ENCODE data around the gene SENP2. TPM values are rescaled to one million over a fixed set of nuclear protein-coding genes. Genes with fewer than 3 reads are reported as not detected.
"Not testable (repeated sequence)": the region's sequence is repeated elsewhere in the genome, so short reads cannot be mapped to it uniquely, and the experiment has no call there.

Gene SENP2
- total RNA-seq, 4 donors from 2014 or later, result 22.4 to 32.2 (median 26.8) TPM

GRCh38 chr3:185631508-185632206 lies 45.6 kb downstream of the SENP2 start:
- 96% methylated on average over 5 of the region's 7 CpGs for WGBS
- no peaks in the 10 kb centered on the region for H3K9me3 ChIP-seq
- H3K36me3 ChIP-seq, result peaks cover 12 to 40% (median 31%) of the 10 kb centered on the region in 4 donors
- no peak for TF ChIP-seq POLR2A (IDR thresholded peaks at IDR 0.05; ENCODE audit: low read depth)
- TF ChIP-seq, protein P1, sequence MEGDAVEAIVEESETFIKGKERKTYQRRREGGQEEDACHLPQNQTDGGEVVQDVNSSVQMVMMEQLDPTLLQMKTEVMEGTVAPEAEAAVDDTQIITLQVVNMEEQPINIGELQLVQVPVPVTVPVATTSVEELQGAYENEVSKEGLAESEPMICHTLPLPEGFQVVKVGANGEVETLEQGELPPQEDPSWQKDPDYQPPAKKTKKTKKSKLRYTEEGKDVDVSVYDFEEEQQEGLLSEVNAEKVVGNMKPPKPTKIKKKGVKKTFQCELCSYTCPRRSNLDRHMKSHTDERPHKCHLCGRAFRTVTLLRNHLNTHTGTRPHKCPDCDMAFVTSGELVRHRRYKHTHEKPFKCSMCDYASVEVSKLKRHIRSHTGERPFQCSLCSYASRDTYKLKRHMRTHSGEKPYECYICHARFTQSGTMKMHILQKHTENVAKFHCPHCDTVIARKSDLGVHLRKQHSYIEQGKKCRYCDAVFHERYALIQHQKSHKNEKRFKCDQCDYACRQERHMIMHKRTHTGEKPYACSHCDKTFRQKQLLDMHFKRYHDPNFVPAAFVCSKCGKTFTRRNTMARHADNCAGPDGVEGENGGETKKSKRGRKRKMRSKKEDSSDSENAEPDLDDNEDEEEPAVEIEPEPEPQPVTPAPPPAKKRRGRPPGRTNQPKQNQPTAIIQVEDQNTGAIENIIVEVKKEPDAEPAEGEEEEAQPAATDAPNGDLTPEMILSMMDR (IDR thresholded peaks at IDR 0.05), result no peak
- no peak for TF ChIP-seq POLR2AphosphoS5 (IDR thresholded peaks at IDR 0.05)
- TF ChIP-seq EP300 (IDR thresholded peaks at IDR 0.05), result no peak
- no peak overlapping the region for H3K4me3 ChIP-seq
- H3K4me1 ChIP-seq, result peaks cover 10 to 22% (median 13%) of the 10 kb centered on the region in 4 donors
- DNase-seq (ENCODE audit: extremely low spot score), result no peak
- intact Hi-C loops (cut with DNase I), result no loop called here
- H3K27me3 ChIP-seq, result no peaks in the 10 kb centered on the region
- no peak overlapping the region for H3K27ac ChIP-seq (replicated peaks in 1 of 4)

- no peak overlapping the region for H3K27ac ChIP-seq (replicated peaks in 1 of 4)
- DNase-seq (ENCODE audit: extremely low spot score), result no peak
- H3K4me1 ChIP-seq, result peaks cover 10 to 22% (median 13%) of the 10 kb centered on the region in 4 donors
- intact Hi-C loops (cut with DNase I), result no loop called here
- no peaks in the 10 kb centered on the region for H3K27me3 ChIP-seq
- no peaks in the 10 kb centered on the region for H3K9me3 ChIP-seq
- 90% methylated on average over 4 of the region's 4 CpGs for WGBS
- TF ChIP-seq EP300 (IDR thresholded peaks at IDR 0.05) (no peak), POLR2A (IDR thresholded peaks at IDR 0.05; ENCODE audit: low read depth) (no peak), POLR2AphosphoS5 (IDR thresholded peaks at IDR 0.05) (no peak)
- TF ChIP-seq, protein P1 (IDR thresholded peaks at IDR 0.05), result no peak
- peaks cover 0 to 26% (median 17%) of the 10 kb centered on the region in 4 donors for H3K36me3 ChIP-seq
- no peak overlapping the region for H3K4me3 ChIP-seq
Measured at GRCh38 chr3:185632996-185633395, 46.9 kb downstream of the SENP2 start.

DNA sequence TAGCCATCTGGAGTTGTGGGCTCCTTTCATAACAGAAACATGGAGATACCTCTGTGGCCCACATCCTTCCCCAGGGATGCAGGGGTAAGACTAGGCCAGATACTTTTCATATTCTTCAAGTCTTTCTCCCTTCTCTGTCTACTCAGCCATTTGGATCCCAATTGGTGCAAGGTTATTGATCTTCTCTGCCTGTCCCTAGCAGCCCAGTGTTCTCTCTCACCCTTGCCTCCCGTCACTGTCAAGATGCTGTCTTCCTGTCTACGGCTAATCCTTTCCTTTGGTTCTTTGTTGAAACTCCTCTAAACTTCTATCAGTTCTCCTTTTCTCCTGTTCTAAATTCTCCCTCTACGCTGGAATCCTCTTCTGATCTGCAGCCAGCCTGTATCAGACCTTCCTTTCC lies 51.3 kb downstream of the SENP2 start:
- H3K4me3 ChIP-seq, result no peak overlapping the region
- peaks cover 0 to 4% (median 0%) of the 10 kb centered on the region in 4 donors for H3K36me3 ChIP-seq
- H3K9me3 ChIP-seq, result no peaks in the 10 kb centered on the region
- no peaks in the 10 kb centered on the region for H3K4me1 ChIP-seq
- WGBS, result 82% methylated on average over 3 of the region's 3 CpGs
- intact Hi-C loops (cut with DNase I), result no loop called here
- no peaks in the 10 kb centered on the region for H3K27me3 ChIP-seq
- DNase-seq (ENCODE audit: extremely low spot score), result no peak
- no peak overlapping the region for H3K27ac ChIP-seq (replicated peaks in 1 of 4)
- TF ChIP-seq POLR2A (IDR thresholded peaks at IDR 0.05; ENCODE audit: low read depth) (no peak), EP300 (IDR thresholded peaks at IDR 0.05) (no peak), POLR2AphosphoS5 (IDR thresholded peaks at IDR 0.05) (no peak)
- TF ChIP-seq, protein P1 (IDR thresholded peaks at IDR 0.05), result no peak

- H3K27ac ChIP-seq (replicated peaks in 1 of 4); H3K36me3 ChIP-seq; H3K4me1 ChIP-seq; DNase-seq (ENCODE audit: extremely low spot score); H3K27me3 ChIP-seq; H3K9me3 ChIP-seq; intact Hi-C loops (cut with DNase I); H3K4me3 ChIP-seq: not testable (repeated sequence)
- WGBS, result 94% methylated on average over 11 of the region's 11 CpGs
Measured at GRCh38 chr3:185638651-185639050, 52.6 kb downstream of the SENP2 start.

- Histone ChIP-seq H3K36me3 (no peaks in the 10 kb centered on the region), H3K27ac (replicated peaks in 1 of 4) (no peak overlapping the region), H3K27me3 (no peaks in the 10 kb centered on the region), H3K4me1 (no peaks in the 10 kb centered on the region), H3K4me3 (no peak overlapping the region), H3K9me3 (no peaks in the 10 kb centered on the region)
- intact Hi-C loops (cut with DNase I), result no loop called here
- no peak for DNase-seq (ENCODE audit: extremely low spot score)
- WGBS, result 78% methylated on average over 7 of the region's 7 CpGs
- TF ChIP-seq POLR2AphosphoS5 (IDR thresholded peaks at IDR 0.05) (no peak), POLR2A (IDR thresholded peaks at IDR 0.05; ENCODE audit: low read depth) (no peak), EP300 (IDR thresholded peaks at IDR 0.05) (no peak)
- TF ChIP-seq, protein P1 (IDR thresholded peaks at IDR 0.05), result no peak
Measured at GRCh38 chr3:185639632-185640206, 53.6 kb downstream of the SENP2 start.

Data from esophagus muscularis mucosa (tissue), 4 donors.